SK-N-SH treated with all-trans-retinoic acid at 6 μM for 48 hours (cell line): ENCODE measurements around the gene CABP1.

Experiments used
- ATAC-seq: fragments of 200-7000 bp; cut with Tn5 transposase; 3 replicates; pipeline ENCODE4 v1.9.1; 2020; ENCODE audit warnings: mild to moderate bottlenecking, moderate library complexity
- ARNTL ChIP-seq: fragments of 450-650 bp; formaldehyde crosslinking; IDR thresholded peaks from 2 replicates; pipeline ENCODE4 v1.5.0; 2020; ENCODE audit warnings: low read depth, mild to moderate bottlenecking, moderate library complexity, borderline replicate concordance
- BACH2 ChIP-seq: fragments of 250-450 bp; sonication (Bioruptor Pico); IDR thresholded peaks from 2 replicates; pipeline ENCODE4 v1.9.0; 2021; ENCODE audit warnings: mild to moderate bottlenecking, borderline replicate concordance
- CSDC2 ChIP-seq: fragments of 250-450 bp; sonication (Bioruptor Pico); IDR thresholded peaks from 2 replicates; pipeline ENCODE4 v1.5.0; 2020; ENCODE audit warnings: mild to moderate bottlenecking, moderate library complexity
- ESRRG ChIP-seq: fragments of 250-450 bp; sonication (Bioruptor Pico); IDR thresholded peaks from 2 replicates; pipeline ENCODE4 v1.6.1; 2021; ENCODE audit warnings: mild to moderate bottlenecking
- GLIS3 ChIP-seq: fragments of 250-450 bp; sonication (Bioruptor Pico); IDR thresholded peaks from 2 replicates; pipeline ENCODE4 v1.5.0; 2020; ENCODE audit warnings: mild to moderate bottlenecking, moderate library complexity
- ISL1 ChIP-seq: fragments of 250-450 bp; sonication (Bioruptor Pico); IDR thresholded peaks from 2 replicates; pipeline ENCODE4 v2.1.2; 2022; ENCODE audit warnings: mild to moderate bottlenecking, moderate library complexity
- OSR1 ChIP-seq: fragments of 250-450 bp; sonication (Bioruptor Pico); IDR thresholded peaks from 2 replicates; pipeline ENCODE4 v1.8.0; 2022; ENCODE audit warnings: moderate library complexity, mild to moderate bottlenecking, inconsistent platforms
- PATZ1 ChIP-seq: fragments of 250-450 bp; sonication (Bioruptor Pico); IDR thresholded peaks from 2 replicates; pipeline ENCODE4 v1.8.0; 2020; ENCODE audit warnings: mild to moderate bottlenecking, moderate library complexity, borderline replicate concordance
- POU6F1 ChIP-seq: fragments of 250-450 bp; sonication (Bioruptor Pico); IDR thresholded peaks from 2 replicates; pipeline ENCODE4 v1.8.0; 2021; ENCODE audit warnings: low read depth, mild to moderate bottlenecking, moderate library complexity, borderline replicate concordance
- PPARA ChIP-seq: fragments of 250-450 bp; sonication (Bioruptor Pico); IDR thresholded peaks from 2 replicates; pipeline ENCODE4 v1.5.0; 2020; ENCODE audit warnings: mild to moderate bottlenecking, borderline replicate concordance
- RARB ChIP-seq: fragments of 250-450 bp; sonication (Bioruptor Pico); IDR thresholded peaks from 2 replicates; pipeline ENCODE4 v1.8.0; 2021; ENCODE audit warnings: mild to moderate bottlenecking, moderate library complexity
- SNAI2 ChIP-seq: fragments of 250-450 bp; sonication (Bioruptor Pico); IDR thresholded peaks from 2 replicates; pipeline ENCODE4 v1.5.0; 2020; ENCODE audit warnings: mild to moderate bottlenecking, moderate library complexity
- TCF4 ChIP-seq: fragments of 250-450 bp; sonication (Bioruptor Pico); IDR thresholded peaks from 2 replicates; pipeline ENCODE4 v1.8.0; 2021; ENCODE audit warnings: mild to moderate bottlenecking, moderate library complexity, borderline replicate concordance
- TOX ChIP-seq: fragments of 250-450 bp; sonication (Bioruptor Pico); IDR thresholded peaks from 2 replicates; pipeline ENCODE4 v1.8.0; 2021; ENCODE audit warnings: mild to moderate bottlenecking, moderate library complexity, borderline replicate concordance
- ZC3H10 ChIP-seq: fragments of 250-450 bp; sonication (Bioruptor Pico); IDR thresholded peaks from 2 replicates; pipeline ENCODE4 v1.5.1; 2021; ENCODE audit warnings: mild to moderate bottlenecking, moderate library complexity
- ZFP3 ChIP-seq: fragments of 250-450 bp; sonication (Bioruptor Pico); IDR thresholded peaks from 2 replicates; pipeline ENCODE4 v1.5.0; 2020; ENCODE audit warnings: mild to moderate bottlenecking, moderate library complexity
- ZFP30 ChIP-seq: fragments of 450-650 bp; formaldehyde crosslinking; IDR thresholded peaks from 2 replicates; pipeline ENCODE4 v1.5.0; 2022; ENCODE audit warnings: mild to moderate bottlenecking, moderate library complexity
- ZNF565 ChIP-seq: fragments of 450-650 bp; formaldehyde crosslinking; conservative IDR thresholded peaks from 2 replicates; pipeline ENCODE4 v1.5.0; 2020; ENCODE audit warnings: low read depth, mild to moderate bottlenecking, moderate library complexity
- ZNF70 ChIP-seq: fragments of 450-650 bp; formaldehyde crosslinking; IDR thresholded peaks from 2 replicates; pipeline ENCODE4 v1.5.0; 2020; ENCODE audit warnings: mild to moderate bottlenecking, moderate library complexity
- TF ChIP-seq, protein P1 (sequence below): fragments of 250-450 bp; sonication (Bioruptor Pico); IDR thresholded peaks from 2 replicates; pipeline ENCODE4 v1.5.1; 2021; ENCODE audit warnings: mild to moderate bottlenecking, moderate library complexity
- TF ChIP-seq, protein P2 (sequence below): fragments of 250-450 bp; sonication (Bioruptor Pico); IDR thresholded peaks from 2 replicates; pipeline ENCODE4 v1.5.0; 2020; ENCODE audit warnings: mild to moderate bottlenecking, moderate library complexity

The CABP1 gene

DNA sequence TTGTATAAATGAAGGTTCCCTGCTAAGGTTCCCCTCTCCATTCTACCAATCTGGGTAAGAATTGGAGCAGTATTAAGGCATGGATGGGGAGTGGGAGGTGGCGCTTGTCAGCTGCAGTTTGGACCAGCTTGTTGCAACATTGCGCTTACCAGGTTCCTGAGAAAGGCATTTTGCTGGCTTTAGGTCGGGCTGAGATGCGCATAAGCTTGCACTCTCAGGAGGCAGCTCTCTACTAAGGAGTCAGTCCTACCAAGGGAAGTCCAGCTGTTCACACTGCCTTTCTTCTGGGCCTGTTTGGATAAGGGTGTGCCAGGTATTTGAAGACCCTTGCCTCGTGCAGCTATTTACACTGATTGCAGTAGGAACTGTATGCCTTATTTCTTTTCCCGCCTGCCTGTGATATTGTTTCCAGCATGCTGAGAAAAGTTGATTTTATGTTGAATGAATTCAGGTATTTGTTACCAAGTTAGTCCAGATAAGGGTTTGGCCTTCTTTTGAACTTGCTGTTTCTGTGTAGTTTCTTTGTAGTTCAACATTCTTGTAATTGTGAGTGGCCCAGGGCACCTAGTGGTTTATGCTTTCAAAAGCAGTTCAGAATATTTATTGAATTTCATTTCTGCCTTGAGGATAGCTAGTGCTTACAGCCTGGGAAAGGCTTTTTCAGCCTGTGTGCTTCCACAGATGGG is 49.1 kb downstream of the CABP1 start:
- TF ChIP-seq ZC3H10 (CRISPR knock-in tag) (no peak), ZNF70 (CRISPR knock-in tag) (no peak), PPARA (CRISPR knock-in tag) (no peak)
- TF ChIP-seq, all 23 proteins: peak for 0
- ATAC-seq, result no peak

DNA sequence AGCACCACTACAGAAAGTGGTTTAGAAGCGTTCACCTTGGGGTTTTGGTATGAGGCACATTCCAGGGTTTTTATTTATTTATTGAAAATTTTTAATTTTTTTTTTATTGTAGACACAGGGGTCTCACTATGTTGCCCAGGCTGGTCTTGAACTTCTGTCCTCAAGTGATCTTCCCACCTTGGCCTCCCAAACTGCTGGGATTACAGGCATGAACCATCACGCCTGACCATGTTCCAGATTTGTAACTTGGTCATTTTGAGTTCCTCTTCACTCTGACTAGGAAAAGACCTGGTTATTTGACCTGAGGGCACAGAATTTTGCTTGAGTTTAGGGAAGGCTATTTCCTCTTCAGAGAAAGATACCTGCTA is 49.6 kb downstream of the CABP1 start:
- TF ChIP-seq TCF4 (CRISPR knock-in tag), result no peak
- TF ChIP-seq, protein P1, sequence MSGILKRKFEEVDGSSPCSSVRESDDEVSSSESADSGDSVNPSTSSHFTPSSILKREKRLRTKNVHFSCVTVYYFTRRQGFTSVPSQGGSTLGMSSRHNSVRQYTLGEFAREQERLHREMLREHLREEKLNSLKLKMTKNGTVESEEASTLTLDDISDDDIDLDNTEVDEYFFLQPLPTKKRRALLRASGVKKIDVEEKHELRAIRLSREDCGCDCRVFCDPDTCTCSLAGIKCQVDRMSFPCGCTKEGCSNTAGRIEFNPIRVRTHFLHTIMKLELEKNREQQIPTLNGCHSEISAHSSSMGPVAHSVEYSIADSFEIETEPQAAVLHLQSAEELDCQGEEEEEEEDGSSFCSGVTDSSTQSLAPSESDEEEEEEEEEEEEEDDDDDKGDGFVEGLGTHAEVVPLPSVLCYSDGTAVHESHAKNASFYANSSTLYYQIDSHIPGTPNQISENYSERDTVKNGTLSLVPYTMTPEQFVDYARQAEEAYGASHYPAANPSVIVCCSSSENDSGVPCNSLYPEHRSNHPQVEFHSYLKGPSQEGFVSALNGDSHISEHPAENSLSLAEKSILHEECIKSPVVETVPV (CRISPR knock-in tag), result no peak
- TF ChIP-seq, protein P2, sequence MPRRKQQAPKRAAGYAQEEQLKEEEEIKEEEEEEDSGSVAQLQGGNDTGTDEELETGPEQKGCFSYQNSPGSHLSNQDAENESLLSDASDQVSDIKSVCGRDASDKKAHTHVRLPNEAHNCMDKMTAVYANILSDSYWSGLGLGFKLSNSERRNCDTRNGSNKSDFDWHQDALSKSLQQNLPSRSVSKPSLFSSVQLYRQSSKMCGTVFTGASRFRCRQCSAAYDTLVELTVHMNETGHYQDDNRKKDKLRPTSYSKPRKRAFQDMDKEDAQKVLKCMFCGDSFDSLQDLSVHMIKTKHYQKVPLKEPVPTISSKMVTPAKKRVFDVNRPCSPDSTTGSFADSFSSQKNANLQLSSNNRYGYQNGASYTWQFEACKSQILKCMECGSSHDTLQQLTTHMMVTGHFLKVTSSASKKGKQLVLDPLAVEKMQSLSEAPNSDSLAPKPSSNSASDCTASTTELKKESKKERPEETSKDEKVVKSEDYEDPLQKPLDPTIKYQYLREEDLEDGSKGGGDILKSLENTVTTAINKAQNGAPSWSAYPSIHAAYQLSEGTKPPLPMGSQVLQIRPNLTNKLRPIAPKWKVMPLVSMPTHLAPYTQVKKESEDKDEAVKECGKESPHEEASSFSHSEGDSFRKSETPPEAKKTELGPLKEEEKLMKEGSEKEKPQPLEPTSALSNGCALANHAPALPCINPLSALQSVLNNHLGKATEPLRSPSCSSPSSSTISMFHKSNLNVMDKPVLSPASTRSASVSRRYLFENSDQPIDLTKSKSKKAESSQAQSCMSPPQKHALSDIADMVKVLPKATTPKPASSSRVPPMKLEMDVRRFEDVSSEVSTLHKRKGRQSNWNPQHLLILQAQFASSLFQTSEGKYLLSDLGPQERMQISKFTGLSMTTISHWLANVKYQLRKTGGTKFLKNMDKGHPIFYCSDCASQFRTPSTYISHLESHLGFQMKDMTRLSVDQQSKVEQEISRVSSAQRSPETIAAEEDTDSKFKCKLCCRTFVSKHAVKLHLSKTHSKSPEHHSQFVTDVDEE (CRISPR knock-in tag), result no peak
- TF ChIP-seq TOX (CRISPR knock-in tag), result no peak
- TF ChIP-seq BACH2, result no peak
- TF ChIP-seq GLIS3, result no peak
- TF ChIP-seq ESRRG (CRISPR knock-in tag), result no peak
- TF ChIP-seq RARB, result no peak
- no peak for TF ChIP-seq POU6F1
- TF ChIP-seq CSDC2 (CRISPR knock-in tag), result no peak
- no peak for TF ChIP-seq PATZ1 (CRISPR knock-in tag)
- TF ChIP-seq PPARA (CRISPR knock-in tag), result no peak
- TF ChIP-seq OSR1, result no peak
- no peak for TF ChIP-seq ZFP30
- no peak for TF ChIP-seq SNAI2 (CRISPR knock-in tag)
- TF ChIP-seq ZNF70 (CRISPR knock-in tag), result no peak
- TF ChIP-seq ARNTL (CRISPR knock-in tag), result no peak
- TF ChIP-seq ZC3H10 (CRISPR knock-in tag), result no peak
- TF ChIP-seq ZFP3, result no peak
- ATAC-seq, result no peak

GRCh38 chr12:120690978-120691377 is 50.6 kb downstream of the CABP1 start:
- TF ChIP-seq OSR1 (no peak), ZFP30 (no peak), TOX (CRISPR knock-in tag) (no peak), TCF4 (CRISPR knock-in tag) (no peak), POU6F1 (no peak), PATZ1 (CRISPR knock-in tag) (no peak), ARNTL (CRISPR knock-in tag) (no peak), ISL1 (CRISPR knock-in tag) (no peak), ZNF565 (no peak), PPARA (CRISPR knock-in tag) (no peak), ZNF70 (CRISPR knock-in tag) (no peak), GLIS3 (no peak), BACH2 (no peak)
- TF ChIP-seq, protein P1 (CRISPR knock-in tag), result no peak
- no peak for ATAC-seq
